Type B pancreatic cell (in vitro differentiated cells): ENCODE measurements around the gene SLC9A9. TPM values are rescaled to one million over a fixed set of nuclear protein-coding genes. Genes with fewer than 3 reads are reported as not detected.

Experiments
- DNase-seq: peaks from one replicate; pipeline ENCODE4 v3.0.0; 2021; ENCODE audit warnings: mixed read lengths; ENCODE audit not compliant: unreplicated experiment; ENCODE audit errors: extremely low spot score
- H3K27ac Mint-ChIP-seq: 2 replicates; pipeline ENCODE4 v1.8.0; 2021; ENCODE audit warnings: mild to moderate bottlenecking, mixed read lengths
- H3K27me3 Mint-ChIP-seq: 2 replicates; pipeline ENCODE4 v1.8.0; 2021; ENCODE audit warnings: mixed read lengths
- H3K36me3 Mint-ChIP-seq: 2 replicates; pipeline ENCODE4 v1.8.0; 2021; ENCODE audit warnings: mixed read lengths
- H3K4me1 Mint-ChIP-seq: one replicate; pipeline ENCODE4 v1.8.0; 2021; ENCODE audit warnings: mixed read lengths; ENCODE audit not compliant: unreplicated experiment
- H3K4me3 Mint-ChIP-seq: 2 replicates; pipeline ENCODE4 v1.8.0; 2021; ENCODE audit warnings: mild to moderate bottlenecking, mixed read lengths
- H3K9me3 Mint-ChIP-seq: 2 replicates; pipeline ENCODE4 v1.8.0; 2021; ENCODE audit warnings: mixed read lengths
- CTCF ChIP-seq: fragments of 200-600 bp; sonication (generic); conservative IDR thresholded peaks from 2 replicates; pipeline ENCODE4 v1.5.0; 2021; ENCODE audit warnings: antibody characterized with exemption, mild to moderate bottlenecking
- total RNA-seq: library from RNA; stranded (reverse); gene quantifications from 2 replicates; pipeline ENCODE4 v1.2.1, GENCODE V29; 2021; ENCODE audit warnings: low replicate concordance

Gene SLC9A9
- total RNA-seq, 1 donor from 2014 or later = 2.7 TPM

- Mint-ChIP-seq H3K4me3 (no peak overlapping the region), H3K36me3 (no peaks in the 10 kb centered on the region), H3K27ac (no peak overlapping the region), H3K27me3 (no peaks in the 10 kb centered on the region), H3K4me1 (peaks cover 3% of the 10 kb centered on the region), H3K9me3 (peaks cover 7% of the 10 kb centered on the region)
- no peak for DNase-seq
- TF ChIP-seq CTCF = no peak
Measured at GRCh38 chr3:143831208-143831607, 17.1 kb downstream of the SLC9A9 start.

GRCh38 chr3:143830786-143831185 is 17.5 kb downstream of the SLC9A9 start:
- no peak for DNase-seq
- Mint-ChIP-seq H3K4me1 (peaks cover 3% of the 10 kb centered on the region), H3K27ac (no peak overlapping the region), H3K4me3 (no peak overlapping the region), H3K36me3 (no peaks in the 10 kb centered on the region), H3K9me3 (peaks cover 8% of the 10 kb centered on the region), H3K27me3 (no peaks in the 10 kb centered on the region)
- no peak for TF ChIP-seq CTCF

- TF ChIP-seq CTCF = no peak
- no peaks in the 10 kb centered on the region for H3K27me3 Mint-ChIP-seq
- H3K27ac Mint-ChIP-seq = no peak overlapping the region
- peaks cover 3% of the 10 kb centered on the region for H3K4me1 Mint-ChIP-seq
- DNase-seq = no peak
- H3K36me3 Mint-ChIP-seq = no peaks in the 10 kb centered on the region
- H3K4me3 Mint-ChIP-seq = no peak overlapping the region
- peaks cover 8% of the 10 kb centered on the region for H3K9me3 Mint-ChIP-seq
Measured at GRCh38 chr3:143830063-143830462, 18.2 kb downstream of the SLC9A9 start.

GRCh38 chr3:143827425-143827824 is 20.8 kb downstream of the SLC9A9 start:
- H3K27me3 Mint-ChIP-seq = no peaks in the 10 kb centered on the region
- peaks cover 8% of the 10 kb centered on the region for H3K9me3 Mint-ChIP-seq
- H3K4me3 Mint-ChIP-seq = no peak overlapping the region
- no peak for TF ChIP-seq CTCF
- H3K4me1 Mint-ChIP-seq = peaks cover 9% of the 10 kb centered on the region
- no peak overlapping the region for H3K27ac Mint-ChIP-seq
- DNase-seq = no peak
- no peaks in the 10 kb centered on the region for H3K36me3 Mint-ChIP-seq

GRCh38 chr3:143826296-143826695 is 22.0 kb downstream of the SLC9A9 start:
- peaks cover 8% of the 10 kb centered on the region for H3K9me3 Mint-ChIP-seq
- H3K4me1 Mint-ChIP-seq = peaks cover 15% of the 10 kb centered on the region
- no peak for TF ChIP-seq CTCF
- no peaks in the 10 kb centered on the region for H3K27me3 Mint-ChIP-seq
- no peaks in the 10 kb centered on the region for H3K36me3 Mint-ChIP-seq
- no peak for DNase-seq
- no peak overlapping the region for H3K4me3 Mint-ChIP-seq
- H3K27ac Mint-ChIP-seq = no peak overlapping the region

GRCh38 chr3:143825513-143825912 is 22.8 kb downstream of the SLC9A9 start:
- Mint-ChIP-seq H3K36me3 (no peaks in the 10 kb centered on the region), H3K9me3 (peaks cover 8% of the 10 kb centered on the region), H3K4me3 (no peak overlapping the region), H3K27ac (no peak overlapping the region), H3K4me1 (peaks cover 12% of the 10 kb centered on the region), H3K27me3 (no peaks in the 10 kb centered on the region)
- no peak for TF ChIP-seq CTCF
- no peak for DNase-seq
